Measurements from ENCODE around the gene PSMA3.

The PSMA3 gene

GRCh38 chr14:58291646-58292045 lies 47.0 kb downstream of the PSMA3 start:
- Histone ChIP-seq H3K4me1 (ENCODE audit: control insufficient read depth, insufficient read depth, low read length) (no peaks in the 10 kb centered on the region), H3K36me3 (ENCODE audit: insufficient read depth, low read length) (peaks cover 61% of the 10 kb centered on the region), H3K9ac (ENCODE audit: low read depth, low read length) (no peak overlapping the region), H3K9me3 (replicated peaks; ENCODE audit: low read length) (no peaks in the 10 kb centered on the region), H3K4me2 (ENCODE audit: low read length) (no peak overlapping the region), H3K27me3 (ENCODE audit: control insufficient read depth, insufficient read depth, low read length) (no peaks in the 10 kb centered on the region), H3K4me3 (ENCODE audit: low read length) (no peak overlapping the region)

GRCh38 chr14:58292187-58292586 lies 47.5 kb downstream of the PSMA3 start:
- no peaks in the 10 kb centered on the region for H3K27me3 ChIP-seq (ENCODE audit: control insufficient read depth, insufficient read depth, low read length)
- no peak overlapping the region for H3K9ac ChIP-seq (ENCODE audit: low read depth, low read length)
- no peaks in the 10 kb centered on the region for H3K9me3 ChIP-seq (replicated peaks; ENCODE audit: low read length)
- H3K36me3 ChIP-seq (ENCODE audit: insufficient read depth, low read length): peaks cover 61% of the 10 kb centered on the region
- no peaks in the 10 kb centered on the region for H3K4me1 ChIP-seq (ENCODE audit: control insufficient read depth, insufficient read depth, low read length)
- no peak overlapping the region for H3K4me2 ChIP-seq (ENCODE audit: low read length)
- no peak overlapping the region for H3K4me3 ChIP-seq (ENCODE audit: low read length)

DNA sequence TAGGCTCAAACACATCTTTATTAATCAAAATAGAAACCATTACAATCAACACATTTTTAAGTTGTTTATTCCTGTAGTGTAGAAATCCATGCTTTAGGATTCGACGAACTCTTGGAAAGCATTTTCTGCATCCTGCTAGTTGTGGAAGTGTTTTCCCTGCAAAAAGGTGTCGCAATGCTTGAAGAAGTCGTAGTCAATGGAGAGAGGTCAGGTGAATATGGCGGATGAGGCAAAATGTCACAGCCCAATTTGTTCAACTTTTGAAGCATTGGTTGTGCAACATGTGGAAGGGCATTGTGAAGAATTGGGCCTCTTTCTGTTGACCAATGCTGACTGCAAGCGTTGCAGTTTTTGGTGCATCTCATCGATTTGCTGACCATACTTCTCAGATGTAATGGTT lies 49.6 kb downstream of the PSMA3 start:
- Histone ChIP-seq H3K9ac (ENCODE audit: low read depth, low read length) (no peak overlapping the region), H3K4me2 (ENCODE audit: low read length) (no peak overlapping the region), H3K4me3 (ENCODE audit: low read length) (no peak overlapping the region), H3K4me1 (ENCODE audit: control insufficient read depth, insufficient read depth, low read length) (no peaks in the 10 kb centered on the region), H3K27me3 (ENCODE audit: control insufficient read depth, insufficient read depth, low read length) (no peaks in the 10 kb centered on the region), H3K36me3 (ENCODE audit: insufficient read depth, low read length) (peaks cover 51% of the 10 kb centered on the region), H3K9me3 (replicated peaks; ENCODE audit: low read length) (no peaks in the 10 kb centered on the region)

DNA sequence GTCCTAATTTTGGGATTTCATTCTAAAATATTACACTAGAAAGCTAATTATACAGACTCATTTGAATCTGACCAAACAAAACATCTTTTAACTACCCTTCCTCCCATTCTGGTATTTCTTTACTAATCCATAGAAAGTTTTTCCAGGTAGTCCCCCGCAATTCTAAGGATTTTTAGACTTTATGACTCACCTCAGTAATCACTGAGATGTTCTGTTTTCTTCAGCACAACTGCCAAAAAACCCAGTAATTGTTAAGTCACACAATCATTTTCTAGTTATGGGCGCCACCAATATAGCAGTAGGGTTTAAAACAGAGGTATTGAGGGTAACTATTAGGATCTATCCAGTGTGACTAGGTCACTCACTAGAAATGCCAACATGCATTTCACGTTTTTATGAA lies 52.1 kb downstream of the PSMA3 start:
- Histone ChIP-seq H3K9me3 (replicated peaks; ENCODE audit: low read length) (no peaks in the 10 kb centered on the region), H3K27me3 (ENCODE audit: control insufficient read depth, insufficient read depth, low read length) (no peaks in the 10 kb centered on the region), H3K4me1 (ENCODE audit: control insufficient read depth, insufficient read depth, low read length) (peaks cover 12% of the 10 kb centered on the region), H3K4me3 (ENCODE audit: low read length) (peak overlapping the region; percentile 94), H3K36me3 (ENCODE audit: insufficient read depth, low read length) (peaks cover 30% of the 10 kb centered on the region), H3K4me2 (ENCODE audit: low read length) (peak overlapping the region; percentile 94), H3K9ac (ENCODE audit: low read depth, low read length) (peak overlapping the region; percentile 94)

GRCh38 chr14:58297412-58297761 lies 52.7 kb downstream of the PSMA3 start:
- H3K4me3 ChIP-seq (ENCODE audit: low read length): peak overlapping the region; percentile 94
- peak overlapping the region; percentile 94 for H3K9ac ChIP-seq (ENCODE audit: low read depth, low read length)
- no peaks in the 10 kb centered on the region for H3K9me3 ChIP-seq (replicated peaks; ENCODE audit: low read length)
- peaks cover 24% of the 10 kb centered on the region for H3K36me3 ChIP-seq (ENCODE audit: insufficient read depth, low read length)
- no peaks in the 10 kb centered on the region for H3K27me3 ChIP-seq (ENCODE audit: control insufficient read depth, insufficient read depth, low read length)
- H3K4me1 ChIP-seq (ENCODE audit: control insufficient read depth, insufficient read depth, low read length): peaks cover 12% of the 10 kb centered on the region
- peak overlapping the region; percentile 94 for H3K4me2 ChIP-seq (ENCODE audit: low read length)

GRCh38 chr14:58297762-58298476 lies 53.3 kb downstream of the PSMA3 start:
- Histone ChIP-seq H3K36me3 (ENCODE audit: insufficient read depth, low read length) (peaks cover 24% of the 10 kb centered on the region), H3K27me3 (ENCODE audit: control insufficient read depth, insufficient read depth, low read length) (no peaks in the 10 kb centered on the region), H3K9ac (ENCODE audit: low read depth, low read length) (peak overlapping the region; percentile 94), H3K4me2 (ENCODE audit: low read length) (peak overlapping the region; percentile 94), H3K4me1 (ENCODE audit: control insufficient read depth, insufficient read depth, low read length) (peaks cover 12% of the 10 kb centered on the region), H3K9me3 (replicated peaks; ENCODE audit: low read length) (no peaks in the 10 kb centered on the region), H3K4me3 (ENCODE audit: low read length) (peak overlapping the region; percentile 94)

- Histone ChIP-seq H3K4me2 (ENCODE audit: low read length) (peak within 1 kb of the TSS; percentile 98), H3K9ac (ENCODE audit: low read depth, low read length) (peak within 1 kb of the TSS; percentile 94), H3K27me3 (ENCODE audit: control insufficient read depth, insufficient read depth, low read length) (no peaks in the 10 kb centered on the region), H3K9me3 (replicated peaks; ENCODE audit: low read length) (no peaks in the 10 kb centered on the region), H3K4me3 (ENCODE audit: low read length) (peak within 1 kb of the TSS; percentile 94), H3K4me1 (ENCODE audit: control insufficient read depth, insufficient read depth, low read length) (peaks cover 12% of the 10 kb centered on the region), H3K36me3 (ENCODE audit: insufficient read depth, low read length) (peaks cover 23% of the 10 kb centered on the region)
Observed at GRCh38 chr14:58298477-58299400, 54.1 kb downstream of the PSMA3 start, which contains the start of gene ARID4A. Gene ARID4A (plus strand): TSS chr14:58298555. CDS start chr14:58299855, 1,300 bp downstream.

GRCh38 chr14:58299401-58300330 lies 55.0 kb downstream of the PSMA3 start:
- no peaks in the 10 kb centered on the region for H3K9me3 ChIP-seq (replicated peaks; ENCODE audit: low read length)
- H3K4me3 ChIP-seq (ENCODE audit: low read length): peak overlapping the region; percentile 92
- H3K27me3 ChIP-seq (ENCODE audit: control insufficient read depth, insufficient read depth, low read length): no peaks in the 10 kb centered on the region
- H3K4me2 ChIP-seq (ENCODE audit: low read length): peak overlapping the region; percentile 98
- peaks cover 12% of the 10 kb centered on the region for H3K4me1 ChIP-seq (ENCODE audit: control insufficient read depth, insufficient read depth, low read length)
- H3K9ac ChIP-seq (ENCODE audit: low read depth, low read length): peak overlapping the region; percentile 85
- peaks cover 14% of the 10 kb centered on the region for H3K36me3 ChIP-seq (ENCODE audit: insufficient read depth, low read length)

GRCh38 chr14:58301416-58301815 lies 56.8 kb downstream of the PSMA3 start:
- Histone ChIP-seq H3K9ac (ENCODE audit: low read depth, low read length) (no peak overlapping the region), H3K4me1 (ENCODE audit: control insufficient read depth, insufficient read depth, low read length) (peaks cover 12% of the 10 kb centered on the region), H3K9me3 (replicated peaks; ENCODE audit: low read length) (no peaks in the 10 kb centered on the region), H3K27me3 (ENCODE audit: control insufficient read depth, insufficient read depth, low read length) (no peaks in the 10 kb centered on the region), H3K4me2 (ENCODE audit: low read length) (no peak overlapping the region), H3K4me3 (ENCODE audit: low read length) (no peak overlapping the region), H3K36me3 (ENCODE audit: insufficient read depth, low read length) (peaks cover 19% of the 10 kb centered on the region)

GRCh38 chr14:58305730-58306129 lies 61.1 kb downstream of the PSMA3 start:
- Histone ChIP-seq H3K9me3 (replicated peaks; ENCODE audit: low read length) (no peaks in the 10 kb centered on the region), H3K9ac (ENCODE audit: low read depth, low read length) (no peak overlapping the region), H3K4me1 (ENCODE audit: control insufficient read depth, insufficient read depth, low read length) (peaks cover 2% of the 10 kb centered on the region), H3K4me2 (ENCODE audit: low read length) (no peak overlapping the region), H3K36me3 (ENCODE audit: insufficient read depth, low read length) (peaks cover 25% of the 10 kb centered on the region), H3K27me3 (ENCODE audit: control insufficient read depth, insufficient read depth, low read length) (no peaks in the 10 kb centered on the region), H3K4me3 (ENCODE audit: low read length) (no peak overlapping the region)
